Brain microvascular endothelial cell (primary cell): ENCODE measurements around the gene UGT1A1.

Experiments used
- DNase-seq: peaks from one replicate; pipeline ENCODE4 v3.0.0-alpha.2; 2020
- H3K27ac ChIP-seq: fragments of 250-450 bp; sonication (Bioruptor Pico); 2 replicates; pipeline ENCODE4 v1.5.1; 2020; ENCODE audit warnings: mild to moderate bottlenecking, moderate library complexity
- H3K27me3 ChIP-seq: fragments of 250-450 bp; sonication (Bioruptor Pico); replicated peaks from 2 replicates; pipeline ENCODE4 v1.5.1; 2020; ENCODE audit warnings: mild to moderate bottlenecking
- H3K36me3 ChIP-seq: fragments of 250-450 bp; sonication (Bioruptor Pico); replicated peaks from 2 replicates; pipeline ENCODE4 v1.5.1; 2020; ENCODE audit warnings: mild to moderate bottlenecking
- H3K4me3 ChIP-seq: 2 replicates; pipeline ENCODE4 v1.5.1; 2011; ENCODE audit warnings: low read depth, mild to moderate bottlenecking, control low read depth, low read length, moderate library complexity
- in situ Hi-C: cut with HindIII; loops from 2 replicates; pipeline ENCODE4 v1.10.0; 2017; ENCODE audit warnings: low sequenced_read_pairs, low pct_ligation_motif_present
- TF ChIP-seq, protein P1 (sequence below): IDR thresholded peaks from 2 replicates; pipeline ENCODE4 v1.5.1; 2011; ENCODE audit warnings: low read depth, mild to moderate bottlenecking, moderate library complexity, low read length, control low read depth, inconsistent platforms; ENCODE audit errors: missing control alignments

The UGT1A1 gene

DNA sequence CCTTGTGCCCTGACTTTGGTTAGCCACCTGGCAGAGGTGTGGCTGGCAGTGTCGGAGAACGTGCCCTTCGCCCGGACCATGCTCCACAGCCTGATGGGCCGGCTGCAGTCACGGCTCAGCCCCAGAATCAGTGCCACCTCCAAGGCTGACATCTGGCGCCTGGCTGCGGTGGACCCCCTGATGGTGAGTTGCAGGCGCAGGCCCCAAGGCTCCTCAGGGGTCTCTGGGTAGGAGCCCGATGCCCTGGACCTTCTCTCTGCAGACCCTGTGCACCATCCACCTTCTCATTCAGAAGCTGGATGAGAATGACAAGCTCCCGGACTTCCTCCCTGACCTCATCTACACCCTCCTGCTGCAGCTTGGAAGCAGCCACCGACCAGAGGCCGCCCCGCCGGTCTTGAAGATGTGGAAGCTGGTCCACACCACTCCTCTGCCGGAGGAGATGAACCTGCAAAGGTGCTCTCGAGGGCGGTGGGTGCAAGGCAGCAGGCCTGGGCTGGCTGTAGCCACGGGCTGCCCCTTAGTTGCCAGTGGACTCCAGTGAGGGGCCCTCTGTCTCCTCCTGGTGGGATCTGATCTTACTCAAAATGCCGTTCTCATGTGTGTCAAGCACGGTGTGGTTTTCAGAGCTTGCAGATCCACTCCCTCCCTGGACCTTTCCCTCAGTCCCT, 62.2 kb downstream of the UGT1A1 start:
- Histone ChIP-seq H3K27ac (no peak overlapping the region), H3K36me3 (no peaks in the 10 kb centered on the region), H3K4me3 (no peak overlapping the region), H3K27me3 (no peaks in the 10 kb centered on the region)
- no peak for DNase-seq
- TF ChIP-seq, protein P1, sequence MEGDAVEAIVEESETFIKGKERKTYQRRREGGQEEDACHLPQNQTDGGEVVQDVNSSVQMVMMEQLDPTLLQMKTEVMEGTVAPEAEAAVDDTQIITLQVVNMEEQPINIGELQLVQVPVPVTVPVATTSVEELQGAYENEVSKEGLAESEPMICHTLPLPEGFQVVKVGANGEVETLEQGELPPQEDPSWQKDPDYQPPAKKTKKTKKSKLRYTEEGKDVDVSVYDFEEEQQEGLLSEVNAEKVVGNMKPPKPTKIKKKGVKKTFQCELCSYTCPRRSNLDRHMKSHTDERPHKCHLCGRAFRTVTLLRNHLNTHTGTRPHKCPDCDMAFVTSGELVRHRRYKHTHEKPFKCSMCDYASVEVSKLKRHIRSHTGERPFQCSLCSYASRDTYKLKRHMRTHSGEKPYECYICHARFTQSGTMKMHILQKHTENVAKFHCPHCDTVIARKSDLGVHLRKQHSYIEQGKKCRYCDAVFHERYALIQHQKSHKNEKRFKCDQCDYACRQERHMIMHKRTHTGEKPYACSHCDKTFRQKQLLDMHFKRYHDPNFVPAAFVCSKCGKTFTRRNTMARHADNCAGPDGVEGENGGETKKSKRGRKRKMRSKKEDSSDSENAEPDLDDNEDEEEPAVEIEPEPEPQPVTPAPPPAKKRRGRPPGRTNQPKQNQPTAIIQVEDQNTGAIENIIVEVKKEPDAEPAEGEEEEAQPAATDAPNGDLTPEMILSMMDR, result no peak
- in situ Hi-C loops, result no loop called here
